Left ventricle myocardium inferior (tissue), 1 donor: Measurements from ENCODE around the gene PDZRN3. TPM values are rescaled to one million over a fixed set of nuclear protein-coding genes. Genes with fewer than 3 reads are reported as not detected.

Experiments used
- DNase-seq: peaks from one replicate; pipeline ENCODE4 v3.0.0-alpha.2; 2020
- H3K27ac ChIP-seq: fragments of 200-600 bp; replicated peaks from 2 replicates; pipeline ENCODE4 v1.8.0; 2021
- H3K27me3 ChIP-seq: fragments of 200-600 bp; 2 replicates; pipeline ENCODE4 v1.8.0; 2021; ENCODE audit warnings: low read depth
- H3K36me3 ChIP-seq: fragments of 200-600 bp; 2 replicates; pipeline ENCODE4 v1.8.0; 2021
- H3K4me1 ChIP-seq: fragments of 200-600 bp; 2 replicates; pipeline ENCODE4 v1.8.0; 2021
- H3K4me3 ChIP-seq: fragments of 200-600 bp; 2 replicates; pipeline ENCODE4 v1.8.0; 2021; ENCODE audit warnings: mild to moderate bottlenecking, moderate library complexity
- H3K9me3 ChIP-seq: fragments of 200-600 bp; replicated peaks from 2 replicates; pipeline ENCODE4 v1.8.0; 2021
- CTCF ChIP-seq: fragments of 200-600 bp; IDR thresholded peaks from 2 replicates; pipeline ENCODE4 v1.8.0; 2021; ENCODE audit warnings: antibody characterized with exemption, mild to moderate bottlenecking, borderline replicate concordance
- intact Hi-C: fragments of 100-400 bp; cut with micrococcal nuclease; formaldehyde crosslinking; loops from one replicate; pipeline ENCODE4 v1.11.0; 2022
- total RNA-seq: library from RNA; stranded (reverse); fragmentation: NEBNext Ultra II Directional; extraction: Animal tissue kit (Norgen Biotek cat#: 25700); gene quantifications from one replicate; pipeline ENCODE4 v1.2.1, GENCODE V29; 2021
- donor health status: DM: no; HTN: yes; CAD: no; lungs with severe emphysema.

Gene PDZRN3
- total RNA-seq, 1 donor from 2014 or later: 114 TPM

GRCh38 chr3:73485877-73486330 lies 138.8 kb downstream of the PDZRN3 start:
- Histone ChIP-seq H3K36me3 (no peaks in the 10 kb centered on the region), H3K27ac (peak overlapping the region; percentile 8), H3K4me1 (peaks cover 99% of the 10 kb centered on the region), H3K27me3 (no peaks in the 10 kb centered on the region), H3K9me3 (no peaks in the 10 kb centered on the region), H3K4me3 (no peak overlapping the region)
- TF ChIP-seq CTCF: no peak
- intact Hi-C loops: no loop called here
- DNase-seq: no peak

- H3K4me1 ChIP-seq: peaks cover 100% of the 10 kb centered on the region
- intact Hi-C loops: no loop called here
- H3K9me3 ChIP-seq: no peaks in the 10 kb centered on the region
- H3K27me3 ChIP-seq: no peaks in the 10 kb centered on the region
- H3K36me3 ChIP-seq: no peaks in the 10 kb centered on the region
- DNase-seq: no peak
- H3K27ac ChIP-seq: peak overlapping the region; percentile 34
- H3K4me3 ChIP-seq: no peak overlapping the region
- TF ChIP-seq CTCF: no peak
Measured at GRCh38 chr3:73484656-73485248, 140.0 kb downstream of the PDZRN3 start.

- Histone ChIP-seq H3K4me1 (peaks cover 72% of the 10 kb centered on the region), H3K9me3 (no peaks in the 10 kb centered on the region), H3K36me3 (no peaks in the 10 kb centered on the region), H3K27ac (peak overlapping the region; percentile 38), H3K27me3 (no peaks in the 10 kb centered on the region), H3K4me3 (no peak overlapping the region)
- intact Hi-C loops: no loop called here
- no peak for TF ChIP-seq CTCF
- DNase-seq: no peak
Measured at GRCh38 chr3:73481888-73482287, 142.9 kb downstream of the PDZRN3 start.

GRCh38 chr3:73480187-73480672 lies 144.5 kb downstream of the PDZRN3 start:
- Histone ChIP-seq H3K4me1 (peaks cover 55% of the 10 kb centered on the region), H3K9me3 (no peaks in the 10 kb centered on the region), H3K27me3 (no peaks in the 10 kb centered on the region), H3K4me3 (no peak overlapping the region), H3K36me3 (no peaks in the 10 kb centered on the region), H3K27ac (peak overlapping the region; percentile 38)
- no peak for DNase-seq
- intact Hi-C loops: no loop called here
- no peak for TF ChIP-seq CTCF

- DNase-seq: no peak
- H3K4me3 ChIP-seq: no peak overlapping the region
- TF ChIP-seq CTCF: no peak
Measured at GRCh38 chr3:73479325-73479724, 145.4 kb downstream of the PDZRN3 start.

More at GRCh38 chr3:73479325-73479724, 145.4 kb downstream of the PDZRN3 start:
- intact Hi-C loops: no loop called here
- no peaks in the 10 kb centered on the region for H3K27me3 ChIP-seq
- no peaks in the 10 kb centered on the region for H3K36me3 ChIP-seq
- H3K27ac ChIP-seq: no peak overlapping the region
- peaks cover 46% of the 10 kb centered on the region for H3K4me1 ChIP-seq
- no peaks in the 10 kb centered on the region for H3K9me3 ChIP-seq
